SK-N-SH (cell line): Measurements from ENCODE around the gene CASS4. TPM values are rescaled to one million over a fixed set of nuclear protein-coding genes. Genes with fewer than 3 reads are reported as not detected.

ENCODE experiments used
- CTCF ChIA-PET: fragments of 300-600, 350-600 bp; formaldehyde crosslinking; extraction: SDS; loops from one replicate; lab custom pipeline; 2021; lab: Yijun Ruan, JAX
- POLR2A ChIA-PET: fragments of 350-600 bp; sonication (Branson Sonifier 250); formaldehyde crosslinking; extraction: SDS; loops from one replicate; lab custom pipeline; 2020; ENCODE audit warnings: antibody characterized with exemption, inconsistent platforms; lab: Yijun Ruan, JAX
- DNase-seq: peaks from one replicate; pipeline ENCODE4 v3.0.0; 2012
- H2AFZ ChIP-seq: fragments of 200-600 bp; sonication (generic); 2 replicates; pipeline ENCODE4 v1.8.1; 2016; ENCODE audit warnings: antibody characterized with exemption, mild to moderate bottlenecking, low read depth
- H3F3A ChIP-seq: fragments of 200-600 bp; sonication (generic); replicated peaks from 2 replicates; pipeline ENCODE3; 2016; ENCODE audit warnings: antibody characterized with exemption, mild to moderate bottlenecking; ENCODE audit not compliant: insufficient read depth
- H3K27ac ChIP-seq, 2 experiments: fragments of 200-500 bp in 1 of 2; fragments of 200-600 bp in 1 of 2; sonication (Bioruptor generic) in 1 of 2; sonication (generic), shearing (Covaris generic) in 1 of 2; 2 replicates each; pipeline versions ENCODE4 v1.5.1 to v1.6.1; 2014 to 2016; ENCODE audit warnings: low read depth in 2 of 2, inconsistent platforms in 1 of 2, low read length in 1 of 2, mild to moderate bottlenecking in 1 of 2, mixed read lengths in 1 of 2
- H3K27me3 ChIP-seq: fragments of 200-600 bp; sonication (generic), shearing (Covaris generic); 2 replicates; pipeline ENCODE4 v1.6.1; 2016; ENCODE audit warnings: mixed run types; ENCODE audit not compliant: insufficient read depth
- H3K36me3 ChIP-seq, 2 experiments: fragments of 200-500 bp in 1 of 2; fragments of 200-600 bp in 1 of 2; sonication (Bioruptor generic) in 1 of 2; sonication (generic) in 1 of 2; replicated peaks in 1 of 2; 2 replicates each; pipeline versions ENCODE3 to v1.5.1; 2014 to 2016; ENCODE audit warnings: low read length in 1 of 2, mild to moderate bottlenecking in 1 of 2; ENCODE audit not compliant: insufficient read depth in 2 of 2, control insufficient read depth in 1 of 2
- H3K4me1 ChIP-seq, 2 experiments: fragments of 200-500 bp in 1 of 2; fragments of 200-600 bp in 1 of 2; sonication (Bioruptor generic) in 1 of 2; sonication (generic), shearing (Covaris generic) in 1 of 2; 2 replicates each; pipeline versions ENCODE4 v1.5.1 to v1.6.1; 2014 to 2016; ENCODE audit warnings: low read depth in 1 of 2, low read length in 1 of 2, mixed run types in 1 of 2; ENCODE audit not compliant: insufficient read depth in 2 of 2, control insufficient read depth in 1 of 2
- H3K4me2 ChIP-seq: fragments of 200-600 bp; sonication (generic), shearing (Covaris generic); 2 replicates; pipeline ENCODE4 v1.6.1; 2017; ENCODE audit warnings: mixed run types
- H3K4me3 ChIP-seq, 2 experiments: fragments of 200-500 bp in 1 of 2; fragments of 200-600 bp in 1 of 2; sonication (Bioruptor generic) in 1 of 2; sonication (generic), shearing (Covaris generic) in 1 of 2; 2 replicates each; pipeline versions ENCODE4 v1.5.1 to v1.8.1; 2014 to 2016; ENCODE audit warnings: low read depth in 2 of 2, inconsistent platforms in 1 of 2, low read length in 1 of 2, mild to moderate bottlenecking in 1 of 2, mixed read lengths in 1 of 2, moderate library complexity in 1 of 2
- H3K79me2 ChIP-seq: fragments of 200-600 bp; sonication (generic); 2 replicates; pipeline ENCODE4 v1.8.1; 2017; ENCODE audit warnings: mild to moderate bottlenecking; ENCODE audit not compliant: insufficient read depth
- H3K9ac ChIP-seq: fragments of 200-600 bp; sonication (generic); 2 replicates; pipeline ENCODE4 v1.6.1; 2017; ENCODE audit warnings: mixed run types
- H3K9me2 ChIP-seq: fragments of 200-600 bp; sonication (generic); 2 replicates; pipeline ENCODE4 v1.6.1; 2017; ENCODE audit warnings: mixed run types
- H3K9me3 ChIP-seq: fragments of 200-600 bp; sonication (generic); 2 replicates; pipeline ENCODE4 v1.6.1; 2017; ENCODE audit warnings: mixed run types, mild to moderate bottlenecking, moderate library complexity
- H4K20me1 ChIP-seq: fragments of 200-600 bp; sonication (generic); 2 replicates; pipeline ENCODE4 v1.6.1; 2017; ENCODE audit warnings: mild to moderate bottlenecking, mixed run types; ENCODE audit not compliant: insufficient read depth
- CHD2 ChIP-seq: fragments of 150-350 bp; IDR thresholded peaks from 2 replicates; pipeline ENCODE4 v1.6.1; 2018; ENCODE audit warnings: low read length; ENCODE audit not compliant: partially characterized antibody
- ELF1 ChIP-seq: IDR thresholded peaks from 2 replicates; pipeline ENCODE4 v1.4.0; 2012
- EZH2phosphoT487 ChIP-seq: fragments of 200-600 bp; sonication (generic); IDR thresholded peaks from 2 replicates; pipeline ENCODE4 v1.6.1; 2017; ENCODE audit warnings: low read depth, mixed run types, mild to moderate bottlenecking, antibody characterized with exemption, moderate library complexity, borderline replicate concordance
- FOSL2 ChIP-seq: IDR thresholded peaks from 2 replicates; pipeline ENCODE4 v1.4.0; 2012; ENCODE audit warnings: low read depth, mild to moderate bottlenecking, moderate library complexity, borderline replicate concordance
- GABPA ChIP-seq: IDR thresholded peaks from 2 replicates; pipeline ENCODE4 v1.4.0; 2012; ENCODE audit warnings: low read depth, mild to moderate bottlenecking
- JUND ChIP-seq: IDR thresholded peaks from 2 replicates; pipeline ENCODE4 v1.4.0; 2012
- NFIC ChIP-seq: IDR thresholded peaks from 2 replicates; pipeline ENCODE4 v1.4.0; 2012; ENCODE audit warnings: borderline replicate concordance
- NRF1 ChIP-seq: IDR thresholded peaks from 2 replicates; pipeline ENCODE4 v1.6.1; 2012; ENCODE audit warnings: low read depth, mild to moderate bottlenecking, low read length
- POLR2AphosphoS5 ChIP-seq: IDR thresholded peaks from 2 replicates; pipeline ENCODE4 v1.6.1; 2012; ENCODE audit warnings: low read depth, low read length
- RXRA ChIP-seq: IDR thresholded peaks from 2 replicates; pipeline ENCODE4 v1.4.0; 2012; ENCODE audit warnings: low read depth, mild to moderate bottlenecking, borderline replicate concordance
- SMC3 ChIP-seq: IDR thresholded peaks from 2 replicates; pipeline ENCODE4 v1.6.1; 2012; ENCODE audit warnings: low read depth, low read length, improper control_type of control experiment
- TAF1 ChIP-seq: IDR thresholded peaks from 2 replicates; pipeline ENCODE4 v1.6.1; 2012; ENCODE audit warnings: low read depth, mild to moderate bottlenecking, low read length, moderate library complexity, borderline replicate concordance
- TEAD4 ChIP-seq: IDR thresholded peaks from 2 replicates; pipeline ENCODE4 v1.4.0; 2012; ENCODE audit warnings: mild to moderate bottlenecking, borderline replicate concordance; ENCODE audit not compliant: insufficient read depth
- WGBS: methylation state at CpG from one replicate; pipeline ENCODE4 v1.1.6; 2017; ENCODE audit warnings: low lambda C conversion rate; 5-methylcytosine and 5-hydroxymethylcytosine counted together
- polyA plus RNA-seq, 3 experiments: library from polyadenylated mRNA; depleted of rRNA; stranded (reverse); fragments of >200 nt; gene quantifications; 2 replicates each; pipeline ENCODE4 v1.2.3, GENCODE V29; 2012
- TF ChIP-seq, protein P1 (sequence below): fragments of 150-350 bp; IDR thresholded peaks from 2 replicates; pipeline ENCODE4 v1.6.1; 2017; ENCODE audit warnings: antibody characterized with exemption, low read length, low read depth, borderline replicate concordance
- TF ChIP-seq, protein P2 (sequence below): fragments of 150-350 bp; IDR thresholded peaks from 2 replicates; pipeline ENCODE4 v1.6.1; 2016; ENCODE audit warnings: mild to moderate bottlenecking, low read depth, low read length
- TF ChIP-seq, protein P3 (sequence below): IDR thresholded peaks from 2 replicates; pipeline ENCODE4; 2012
- TF ChIP-seq, protein P4 (sequence below): fragments of 200-600 bp; sonication (generic); IDR thresholded peaks from 2 replicates; pipeline ENCODE4 v1.6.1; 2017; ENCODE audit warnings: antibody characterized with exemption, mild to moderate bottlenecking, moderate library complexity

Gene CASS4
- polyA plus RNA-seq, 1 of the 3 experiments (the other 2 are of a cell fraction): not detected

DNA sequence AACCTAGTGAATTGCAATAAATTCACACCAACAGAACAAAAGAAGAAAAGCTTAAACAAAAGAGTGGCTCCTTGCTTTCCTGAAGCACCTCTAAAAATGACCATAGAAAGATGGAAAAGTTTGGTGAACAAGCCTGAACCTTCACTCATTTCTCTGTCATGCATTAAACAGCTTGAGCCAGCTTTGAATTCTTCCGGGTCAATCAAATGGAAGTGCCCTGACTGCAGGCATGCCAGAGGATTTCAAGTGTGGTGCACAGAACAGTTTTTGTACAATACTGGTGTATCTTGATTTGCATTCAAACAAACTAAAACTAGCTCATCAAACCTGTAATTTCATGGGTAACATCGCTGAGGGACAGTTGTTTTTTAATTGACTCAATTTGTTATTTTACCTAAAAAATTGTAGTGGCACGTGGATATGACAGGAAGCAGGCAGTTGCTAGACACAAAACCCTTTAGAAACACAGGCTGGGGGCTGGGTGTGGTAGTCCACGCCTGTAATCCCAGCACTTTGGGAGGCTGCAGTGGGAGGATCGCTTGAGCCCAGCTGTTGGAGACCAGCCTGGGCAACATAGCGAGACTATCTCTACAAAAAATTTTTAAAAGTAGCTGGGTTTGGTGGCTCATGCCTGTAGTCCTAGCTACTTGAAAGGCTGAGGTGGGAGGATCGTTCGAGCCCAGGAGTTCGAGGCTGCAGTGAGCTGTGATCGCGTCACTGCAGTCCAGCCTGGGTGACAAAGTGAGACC lies 9.1 kb downstream of the CASS4 start:
- no peak for DNase-seq
- H3K4me1 ChIP-seq: peaks cover 0 to 16% of the 10 kb centered on the region in 2 experiments; a peak in 1 of 4 replicates
- TF ChIP-seq, protein P1, sequence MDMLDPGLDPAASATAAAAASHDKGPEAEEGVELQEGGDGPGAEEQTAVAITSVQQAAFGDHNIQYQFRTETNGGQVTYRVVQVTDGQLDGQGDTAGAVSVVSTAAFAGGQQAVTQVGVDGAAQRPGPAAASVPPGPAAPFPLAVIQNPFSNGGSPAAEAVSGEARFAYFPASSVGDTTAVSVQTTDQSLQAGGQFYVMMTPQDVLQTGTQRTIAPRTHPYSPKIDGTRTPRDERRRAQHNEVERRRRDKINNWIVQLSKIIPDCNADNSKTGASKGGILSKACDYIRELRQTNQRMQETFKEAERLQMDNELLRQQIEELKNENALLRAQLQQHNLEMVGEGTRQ: no peak
- TF ChIP-seq, protein P2, sequence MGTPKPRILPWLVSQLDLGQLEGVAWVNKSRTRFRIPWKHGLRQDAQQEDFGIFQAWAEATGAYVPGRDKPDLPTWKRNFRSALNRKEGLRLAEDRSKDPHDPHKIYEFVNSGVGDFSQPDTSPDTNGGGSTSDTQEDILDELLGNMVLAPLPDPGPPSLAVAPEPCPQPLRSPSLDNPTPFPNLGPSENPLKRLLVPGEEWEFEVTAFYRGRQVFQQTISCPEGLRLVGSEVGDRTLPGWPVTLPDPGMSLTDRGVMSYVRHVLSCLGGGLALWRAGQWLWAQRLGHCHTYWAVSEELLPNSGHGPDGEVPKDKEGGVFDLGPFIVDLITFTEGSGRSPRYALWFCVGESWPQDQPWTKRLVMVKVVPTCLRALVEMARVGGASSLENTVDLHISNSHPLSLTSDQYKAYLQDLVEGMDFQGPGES: no peak
- no peak for TF ChIP-seq EZH2phosphoT487
- no peak for TF ChIP-seq CHD2
- TF ChIP-seq JUND: no peak
- TF ChIP-seq NFIC: no peak
- no peak for TF ChIP-seq GABPA
- no peak for TF ChIP-seq SMC3
- no peak for TF ChIP-seq NRF1
- no peak for TF ChIP-seq RXRA
- TF ChIP-seq, all 33 proteins: peak for 0
- CTCF ChIA-PET: interaction anchor here (0.7 kb wide), 1 partner anchor 28 kb away, joined by 3 read pairs; no protein-coding TSS in a partner anchor
- POLR2A ChIA-PET: no interaction called here
- Histone ChIP-seq H3K4me3 (no peak overlapping the region), H3K9ac (no peak overlapping the region), H3F3A (peaks cover 3% of the 10 kb centered on the region), H3K4me2 (no peak overlapping the region), H3K79me2 (no peaks in the 10 kb centered on the region), H4K20me1 (no peaks in the 10 kb centered on the region), H3K27ac (no peak overlapping the region), H3K9me3 (no peaks in the 10 kb centered on the region), H3K27me3 (no peaks in the 10 kb centered on the region), H3K36me3 (no peaks in the 10 kb centered on the region), H2AFZ (no peak overlapping the region), H3K9me2 (no peaks in the 10 kb centered on the region)
- WGBS: 81% methylated on average over 11 of the region's 11 CpGs

DNA sequence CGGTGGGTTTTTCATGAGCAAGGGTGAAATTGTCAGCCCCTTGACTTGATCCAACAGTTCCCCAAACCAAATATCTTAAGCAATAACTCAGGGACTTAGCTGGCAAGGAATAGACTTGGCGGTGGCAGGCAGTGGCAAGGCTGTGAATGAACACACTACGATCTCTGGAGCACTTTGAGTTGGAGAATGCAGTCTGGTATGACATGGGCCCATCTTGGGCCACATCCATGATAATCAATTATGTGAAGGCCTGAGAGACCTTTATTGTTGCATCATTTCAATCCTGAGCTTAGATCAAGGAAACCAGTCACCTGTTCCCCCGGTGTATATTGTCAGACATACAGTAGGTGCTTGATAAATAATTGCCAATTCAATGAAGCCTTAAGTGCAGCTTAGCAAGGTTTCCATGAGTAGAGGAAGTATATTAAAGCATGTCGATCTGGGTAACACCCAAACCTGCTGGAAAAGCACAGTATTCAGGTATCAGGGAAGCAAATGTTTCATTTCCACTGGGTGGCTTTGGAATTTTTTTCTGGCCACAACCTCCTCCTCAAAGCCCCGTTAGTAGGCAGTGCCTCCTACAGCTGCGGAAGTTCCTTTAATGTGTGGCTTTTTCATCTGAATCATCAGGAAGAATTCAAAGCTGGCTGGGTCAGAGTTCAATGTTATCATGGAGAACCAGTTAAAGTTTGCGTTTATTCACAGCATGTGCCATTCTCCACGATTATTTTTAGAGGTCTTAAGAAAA lies 10.2 kb downstream of the CASS4 start:
- POLR2A ChIA-PET: no interaction called here
- CTCF ChIA-PET: no interaction called here
- 0 out of 2 replicates have a peak, but pooled peaks have one; percentile 21 for TF ChIP-seq JUND
- TF ChIP-seq, protein P3, sequence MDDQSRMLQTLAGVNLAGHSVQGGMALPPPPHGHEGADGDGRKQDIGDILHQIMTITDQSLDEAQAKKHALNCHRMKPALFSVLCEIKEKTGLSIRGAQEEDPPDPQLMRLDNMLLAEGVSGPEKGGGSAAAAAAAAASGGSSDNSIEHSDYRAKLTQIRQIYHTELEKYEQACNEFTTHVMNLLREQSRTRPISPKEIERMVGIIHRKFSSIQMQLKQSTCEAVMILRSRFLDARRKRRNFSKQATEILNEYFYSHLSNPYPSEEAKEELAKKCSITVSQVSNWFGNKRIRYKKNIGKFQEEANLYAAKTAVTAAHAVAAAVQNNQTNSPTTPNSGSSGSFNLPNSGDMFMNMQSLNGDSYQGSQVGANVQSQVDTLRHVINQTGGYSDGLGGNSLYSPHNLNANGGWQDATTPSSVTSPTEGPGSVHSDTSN: no peak
- TF ChIP-seq, protein P1: no peak
- TF ChIP-seq, protein P4, sequence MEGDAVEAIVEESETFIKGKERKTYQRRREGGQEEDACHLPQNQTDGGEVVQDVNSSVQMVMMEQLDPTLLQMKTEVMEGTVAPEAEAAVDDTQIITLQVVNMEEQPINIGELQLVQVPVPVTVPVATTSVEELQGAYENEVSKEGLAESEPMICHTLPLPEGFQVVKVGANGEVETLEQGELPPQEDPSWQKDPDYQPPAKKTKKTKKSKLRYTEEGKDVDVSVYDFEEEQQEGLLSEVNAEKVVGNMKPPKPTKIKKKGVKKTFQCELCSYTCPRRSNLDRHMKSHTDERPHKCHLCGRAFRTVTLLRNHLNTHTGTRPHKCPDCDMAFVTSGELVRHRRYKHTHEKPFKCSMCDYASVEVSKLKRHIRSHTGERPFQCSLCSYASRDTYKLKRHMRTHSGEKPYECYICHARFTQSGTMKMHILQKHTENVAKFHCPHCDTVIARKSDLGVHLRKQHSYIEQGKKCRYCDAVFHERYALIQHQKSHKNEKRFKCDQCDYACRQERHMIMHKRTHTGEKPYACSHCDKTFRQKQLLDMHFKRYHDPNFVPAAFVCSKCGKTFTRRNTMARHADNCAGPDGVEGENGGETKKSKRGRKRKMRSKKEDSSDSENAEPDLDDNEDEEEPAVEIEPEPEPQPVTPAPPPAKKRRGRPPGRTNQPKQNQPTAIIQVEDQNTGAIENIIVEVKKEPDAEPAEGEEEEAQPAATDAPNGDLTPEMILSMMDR: peak; percentile 18; the same call in 1 of the 2 replicates
- TF ChIP-seq, protein P2: no peak
- TF ChIP-seq TEAD4: no peak
- TF ChIP-seq FOSL2: peak; percentile 41; the same call in 1 of the 2 replicates
- TF ChIP-seq TAF1: no peak
- TF ChIP-seq POLR2AphosphoS5: peak; percentile 28; the same call in 1 of the 2 replicates
- 0 out of 2 replicates have a peak, but pooled peaks have one; percentile 27 for TF ChIP-seq ELF1

More for the DNA sequence above, 10.2 kb downstream of the CASS4 start:
- Histone ChIP-seq H3K4me2 (no peak overlapping the region; the same call in 1 of the 2 replicates), H3K9me2 (no peaks in the 10 kb centered on the region), H4K20me1 (no peaks in the 10 kb centered on the region), H3K9me3 (no peaks in the 10 kb centered on the region), H2AFZ (peak overlapping the region; percentile 69), H3K4me3 (no peak overlapping the region), H3K27me3 (no peaks in the 10 kb centered on the region), H3K9ac (no peak overlapping the region), H3K27ac (0 out of 4 replicates have a peak overlapping the region, but pooled peaks of 1 of the 2 experiments have one; percentile 1), H3K79me2 (no peaks in the 10 kb centered on the region), H3K4me1 (peaks cover 0 to 16% of the 10 kb centered on the region in 2 experiments; a peak in 1 of 4 replicates), H3F3A (peaks cover 3% of the 10 kb centered on the region), H3K36me3 (no peaks in the 10 kb centered on the region)
- DNase-seq: no peak
- WGBS: 54% methylated on average over 9 of the region's 9 CpGs
